ENCODE measurements around the gene PPARA. TPM values are rescaled to one million over a fixed set of nuclear protein-coding genes. Genes with fewer than 3 reads are reported as not detected.

The PPARA gene
- total RNA-seq, 2 experiments from 2014 or later, result 3.3 to 10.5 TPM

DNA sequence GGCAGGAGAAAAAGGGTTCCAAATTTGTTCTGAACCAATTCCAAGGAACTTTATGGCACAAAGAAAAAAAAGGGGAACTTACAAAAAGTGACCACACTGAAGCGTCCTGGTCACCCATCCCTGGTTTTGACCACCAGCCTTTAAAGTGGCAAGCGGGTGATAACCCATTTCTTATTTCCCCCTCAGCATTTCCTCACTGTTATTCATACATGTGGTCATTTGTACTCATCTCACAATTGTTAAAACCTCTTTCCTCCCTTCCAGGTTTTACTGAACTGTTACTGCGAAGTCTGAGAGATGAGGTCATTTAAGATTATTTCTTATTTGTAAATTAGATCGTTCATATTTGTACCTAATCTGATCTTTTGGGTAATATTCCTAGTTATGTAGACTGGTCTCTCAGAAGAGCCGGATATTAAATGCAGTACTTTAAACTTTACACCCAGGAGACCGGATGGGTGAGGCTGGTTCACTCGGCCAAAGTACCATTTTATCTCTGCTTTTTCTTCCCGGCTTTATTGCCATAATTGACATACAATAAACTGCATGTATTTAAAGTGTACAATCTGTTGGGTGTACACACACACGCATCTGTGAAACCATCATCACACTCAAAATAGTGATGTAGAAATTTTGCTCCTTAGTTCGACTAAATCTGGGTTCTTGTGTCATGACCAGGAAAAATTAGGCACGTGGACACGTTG is 52.7 kb downstream of the PPARA start:
- no peaks in the 10 kb centered on the region for H3K36me3 ChIP-seq (ENCODE audit: insufficient read depth, low read length)
- no peak overlapping the region for H3K27ac ChIP-seq (ENCODE audit: low read depth, low read length, poor library complexity, severe bottlenecking)
- TF ChIP-seq CTCF (conservative IDR thresholded peaks at IDR 0.05; ENCODE audit: low read length) (no peak), EZH2phosphoT487 (IDR thresholded peaks at IDR 0.05; ENCODE audit: borderline replicate concordance, low read depth, low read length) (no peak)
- intact Hi-C loops (cut with micrococcal nuclease; ENCODE audit: unreplicated experiment), result no loop called here
- ChIA-PET POLR2A (no interaction called here), CTCF (ENCODE audit: unreplicated experiment) (no interaction called here)
- no peak for DNase-seq (ENCODE audit: low spot score)
- no peaks in the 10 kb centered on the region for H3K9me3 ChIP-seq (ENCODE audit: low read length)
- H3K4me3 ChIP-seq (ENCODE audit: low read depth, low read length, poor library complexity, severe bottlenecking), result no peak overlapping the region
- H3K4me1 ChIP-seq (ENCODE audit: insufficient read depth, low read length, poor library complexity, severe bottlenecking), result no peaks in the 10 kb centered on the region
- no peak overlapping the region for H2AFZ ChIP-seq (ENCODE audit: low read length)
- H4K20me1 ChIP-seq (ENCODE audit: insufficient read depth, low read length), result no peaks in the 10 kb centered on the region
- H3K4me2 ChIP-seq (ENCODE audit: low read length), result no peak overlapping the region
- H3K9me2 ChIP-seq (ENCODE audit: insufficient read depth, low read length), result no peaks in the 10 kb centered on the region
- H3K79me2 ChIP-seq (ENCODE audit: insufficient read depth, low read depth, low read length), result no peaks in the 10 kb centered on the region
- no TSS peak for BruUV-seq (replicated peaks)

GRCh38 chr22:46203601-46203980 is 53.3 kb downstream of the PPARA start:
- Histone ChIP-seq H3K9me2 (ENCODE audit: insufficient read depth, low read length) (no peaks in the 10 kb centered on the region), H3K36me3 (ENCODE audit: insufficient read depth, low read length) (no peaks in the 10 kb centered on the region), H3K4me1 (ENCODE audit: insufficient read depth, low read length, poor library complexity, severe bottlenecking) (no peaks in the 10 kb centered on the region), H3K27ac (ENCODE audit: low read depth, low read length, poor library complexity, severe bottlenecking) (no peak overlapping the region), H3K4me3 (ENCODE audit: low read depth, low read length, poor library complexity, severe bottlenecking) (no peak overlapping the region), H4K20me1 (ENCODE audit: insufficient read depth, low read length) (no peaks in the 10 kb centered on the region), H3K4me2 (ENCODE audit: low read length) (no peak overlapping the region), H2AFZ (ENCODE audit: low read length) (no peak overlapping the region), H3K79me2 (ENCODE audit: insufficient read depth, low read depth, low read length) (no peaks in the 10 kb centered on the region), H3K9me3 (ENCODE audit: low read length) (no peaks in the 10 kb centered on the region)
- ChIA-PET CTCF (ENCODE audit: unreplicated experiment) (no interaction called here), POLR2A (no interaction called here)
- BruUV-seq (replicated peaks), result no TSS peak
- TF ChIP-seq EZH2phosphoT487 (IDR thresholded peaks at IDR 0.05; ENCODE audit: borderline replicate concordance, low read depth, low read length) (no peak), CTCF (conservative IDR thresholded peaks at IDR 0.05; ENCODE audit: low read length) (no peak)
- DNase-seq (ENCODE audit: low spot score), result no peak
- intact Hi-C loops (cut with micrococcal nuclease; ENCODE audit: unreplicated experiment), result no loop called here

- POLR2A ChIA-PET, result no interaction called here
- TF ChIP-seq EZH2phosphoT487 (IDR thresholded peaks at IDR 0.05; ENCODE audit: borderline replicate concordance, low read depth, low read length) (no peak), CTCF (conservative IDR thresholded peaks at IDR 0.05; ENCODE audit: low read length) (no peak)
- H3K4me2 ChIP-seq (ENCODE audit: low read length), result no peak overlapping the region
Measured at GRCh38 chr22:46209262-46209661, 58.9 kb downstream of the PPARA start.

More at GRCh38 chr22:46209262-46209661, 58.9 kb downstream of the PPARA start:
- Histone ChIP-seq H3K79me2 (ENCODE audit: insufficient read depth, low read depth, low read length) (no peaks in the 10 kb centered on the region), H4K20me1 (ENCODE audit: insufficient read depth, low read length) (no peaks in the 10 kb centered on the region), H3K27ac (ENCODE audit: low read depth, low read length, poor library complexity, severe bottlenecking) (no peak overlapping the region), H3K4me3 (ENCODE audit: low read depth, low read length, poor library complexity, severe bottlenecking) (no peak overlapping the region), H3K9me3 (ENCODE audit: low read length) (0 out of 2 replicates have a peak, but pooled peaks cover 6% of the 10 kb centered on the region), H2AFZ (ENCODE audit: low read length) (no peak overlapping the region), H3K4me1 (ENCODE audit: insufficient read depth, low read length, poor library complexity, severe bottlenecking) (no peaks in the 10 kb centered on the region), H3K36me3 (ENCODE audit: insufficient read depth, low read length) (no peaks in the 10 kb centered on the region), H3K9me2 (ENCODE audit: insufficient read depth, low read length) (no peaks in the 10 kb centered on the region)
- CTCF ChIA-PET (ENCODE audit: unreplicated experiment), result no interaction called here
- intact Hi-C loops (cut with micrococcal nuclease; ENCODE audit: unreplicated experiment), result no loop called here
- no peak for DNase-seq (ENCODE audit: low spot score)
- BruUV-seq (replicated peaks), result no TSS peak
